CD4-positive, CD25-positive, alpha-beta regulatory T cell (primary cell): Measurements from ENCODE around the gene EME2. TPM values are rescaled to one million over a fixed set of nuclear protein-coding genes. Genes with fewer than 3 reads are reported as not detected.

Experiments used
- ATAC-seq, 2 donors: fragments of 150-1000 bp; cut with Tn5 transposase; one replicate each; pipeline ENCODE4 v1.10.0; 2021; ENCODE audit warnings: low read depth in 2 of 2, moderate number of reproducible peaks in 2 of 2, moderate library complexity in 1 of 2
- DNase-seq, 3 donors: peaks; one replicate each; pipeline versions ENCODE4 v3.0.0 to v3.0.0-alpha.2; 2012 to 2022; ENCODE audit warnings: mixed read lengths in 1 of 3
- H3K27ac ChIP-seq: one replicate; pipeline ENCODE4 v1.7.0; 2013; ENCODE audit warnings: mild to moderate bottlenecking, low read length; ENCODE audit not compliant: insufficient read depth, poor library complexity, severe bottlenecking
- H3K27me3 ChIP-seq: one replicate; pipeline ENCODE4 v1.7.0; 2013; ENCODE audit warnings: low read length; ENCODE audit not compliant: control insufficient read depth, insufficient read depth
- H3K36me3 ChIP-seq: one replicate; pipeline ENCODE4 v1.7.0; 2013; ENCODE audit warnings: mild to moderate bottlenecking, low read length, moderate library complexity; ENCODE audit not compliant: control insufficient read depth, insufficient read depth
- H3K4me1 ChIP-seq: 2 replicates; pipeline ENCODE4 v1.7.0; 2013; ENCODE audit warnings: mild to moderate bottlenecking, low read length; ENCODE audit not compliant: insufficient read depth, control insufficient read depth, poor library complexity, severe bottlenecking
- H3K4me3 ChIP-seq: one replicate; pipeline ENCODE4 v1.7.0; 2013; ENCODE audit warnings: low read depth, mild to moderate bottlenecking, low read length, moderate library complexity
- H3K9me3 ChIP-seq, 2 experiments: 1 replicate in 1 of 2; 2 replicates in 1 of 2; pipeline ENCODE4 v1.7.0; 2013; ENCODE audit warnings: low read length in 2 of 2, mild to moderate bottlenecking in 1 of 2, moderate library complexity in 1 of 2; ENCODE audit not compliant: control insufficient read depth in 2 of 2
- H3K27ac Mint-ChIP-seq, 3 donors: one replicate each; pipeline ENCODE4 v1.8.0; 2020 to 2022; ENCODE audit warnings: mild to moderate bottlenecking in 3 of 3, mixed read lengths in 3 of 3, moderate library complexity in 2 of 3
- H3K27me3 Mint-ChIP-seq: one replicate; pipeline ENCODE4 v1.8.0; 2022; ENCODE audit warnings: mild to moderate bottlenecking, mixed read lengths
- H3K36me3 Mint-ChIP-seq: one replicate; pipeline ENCODE4 v1.8.0; 2020; ENCODE audit warnings: mixed read lengths
- H3K4me1 Mint-ChIP-seq, 4 donors: one replicate each; pipeline ENCODE4 v1.8.0; 2020 to 2022; ENCODE audit warnings: mixed read lengths in 4 of 4, mild to moderate bottlenecking in 1 of 4
- H3K4me3 Mint-ChIP-seq, 4 donors: one replicate each; pipeline ENCODE4 v1.8.0; 2020 to 2022; ENCODE audit warnings: mild to moderate bottlenecking in 4 of 4, mixed read lengths in 4 of 4, moderate library complexity in 3 of 4
- H3K9me3 Mint-ChIP-seq, 7 donors: one replicate each; pipeline ENCODE4 v1.8.0; 2020 to 2022; ENCODE audit warnings: mixed read lengths in 7 of 7, mild to moderate bottlenecking in 3 of 7, moderate library complexity in 2 of 7
- polyA plus RNA-seq, 4 donors: library from polyadenylated mRNA; unstranded; fragments of 300-500 nt; fragmentation: Illumina TruSeq; gene quantifications; one replicate each; pipeline ENCODE4 v1.2.3, GENCODE V29; 2021
- total RNA-seq: library from RNA; stranded (reverse); gene quantifications from one replicate; pipeline ENCODE4 v1.2.3, GENCODE V29; 2022

Gene EME2
- total and polyA plus RNA-seq, 5 donors from 2014 or later, result 0.57 to 19.0 (median 0.69) TPM

DNA sequence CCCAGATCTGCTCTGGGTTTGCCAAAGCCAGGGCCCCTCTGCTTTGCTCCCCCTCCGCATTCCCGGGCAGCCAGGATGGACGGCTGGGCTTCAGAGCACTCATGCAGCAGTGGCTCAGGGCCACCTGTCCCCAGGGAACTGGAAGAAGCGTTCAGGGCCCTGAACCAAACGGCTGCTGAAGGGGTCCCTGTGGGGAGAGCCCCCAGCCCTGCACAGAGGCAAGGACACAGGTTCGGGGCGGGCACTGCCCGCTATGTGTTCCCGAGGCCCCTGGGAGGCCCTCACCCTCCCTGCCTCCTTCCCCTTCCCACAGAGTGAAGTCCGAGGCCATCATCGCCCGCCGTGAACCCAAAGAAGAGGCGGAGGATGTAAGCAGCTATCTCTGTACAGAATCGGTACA, 11.7 kb upstream of the EME2 start:
- Mint-ChIP-seq H3K9me3 (peaks cover 0 to 2% (median 0%) of the 10 kb centered on the region in 7 donors), H3K4me3 (no peak overlapping the region), H3K4me1 (peaks cover 0 to 6% (median 0%) of the 10 kb centered on the region in 4 donors), H3K27me3 (no peaks in the 10 kb centered on the region), H3K27ac (peak overlapping the region in 1 of 3 donors; percentile 33), H3K36me3 (peaks cover 6% of the 10 kb centered on the region)
- Histone ChIP-seq H3K4me1 (no peaks in the 10 kb centered on the region), H3K27ac (no peak overlapping the region), H3K4me3 (no peak overlapping the region), H3K36me3 (peaks cover 25% of the 10 kb centered on the region), H3K9me3 (no peaks in the 10 kb centered on the region), H3K27me3 (no peaks in the 10 kb centered on the region)
- DNase-seq (no peak), ATAC-seq (no peak)

DNA sequence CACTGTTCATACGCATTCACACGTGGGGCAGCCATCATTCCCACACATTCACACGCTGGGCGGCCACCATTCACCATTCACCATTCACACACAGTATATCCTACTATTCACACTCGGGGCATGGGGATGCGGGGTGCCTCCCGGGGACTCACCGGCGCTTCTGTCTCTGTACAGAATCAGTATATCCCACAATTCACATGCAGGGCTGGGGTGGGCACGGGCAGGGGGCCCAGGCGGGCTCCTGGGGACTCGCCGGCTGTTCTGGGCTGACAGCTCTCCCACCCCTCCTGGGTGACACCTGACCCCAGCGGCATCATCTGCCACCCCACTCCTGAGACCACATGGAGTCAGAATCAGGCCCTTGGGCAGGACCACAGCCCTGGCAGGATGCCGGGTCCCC, 10.9 kb upstream of the EME2 start:
- Histone ChIP-seq H3K4me3 (no peak overlapping the region), H3K4me1 (no peaks in the 10 kb centered on the region), H3K27me3 (no peaks in the 10 kb centered on the region), H3K36me3 (peaks cover 28% of the 10 kb centered on the region), H3K9me3 (no peaks in the 10 kb centered on the region), H3K27ac (no peak overlapping the region)
- Mint-ChIP-seq H3K27me3 (no peaks in the 10 kb centered on the region), H3K9me3 (peaks cover 0 to 2% (median 0%) of the 10 kb centered on the region in 7 donors), H3K36me3 (peaks cover 6% of the 10 kb centered on the region), H3K27ac (no peak overlapping the region), H3K4me1 (peaks cover 0 to 3% (median 0%) of the 10 kb centered on the region in 4 donors), H3K4me3 (no peak overlapping the region)
- no peak for ATAC-seq
- DNase-seq, result no peak

DNA sequence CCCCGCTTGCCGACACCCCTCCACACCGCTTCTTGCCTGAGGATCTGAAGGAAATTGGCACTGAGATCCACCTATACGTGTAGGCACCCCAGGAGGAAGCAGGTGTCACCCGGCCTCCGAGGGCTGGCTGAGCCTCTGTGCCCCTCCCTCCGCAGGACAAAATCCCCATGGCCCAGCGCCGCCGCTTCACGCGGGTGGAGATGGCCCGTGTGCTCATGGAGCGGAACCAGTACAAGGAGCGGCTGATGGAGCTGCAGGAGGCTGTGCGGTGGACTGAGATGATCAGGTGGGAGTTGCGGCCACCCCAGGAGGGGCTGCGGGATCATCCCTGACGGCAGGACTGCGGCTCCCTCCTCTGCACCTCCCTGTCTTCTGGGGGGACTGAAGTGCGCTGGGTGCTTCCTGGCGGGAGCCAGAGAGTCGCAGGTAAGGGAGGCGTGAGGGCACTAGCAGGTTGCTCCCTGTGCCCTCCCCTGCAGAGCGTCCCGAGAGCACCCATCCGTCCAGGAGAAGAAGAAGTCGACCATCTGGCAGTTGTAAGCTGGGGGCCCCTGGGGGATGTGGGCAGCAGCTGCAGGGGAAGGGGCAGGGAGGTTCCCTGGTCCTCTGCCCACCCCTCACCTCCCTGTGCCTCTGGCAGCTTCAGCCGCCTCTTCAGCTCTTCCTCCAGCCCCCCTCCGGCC, 10.3 kb upstream of the EME2 start:
- Histone ChIP-seq H3K27me3 (no peaks in the 10 kb centered on the region), H3K9me3 (no peaks in the 10 kb centered on the region), H3K36me3 (peaks cover 28% of the 10 kb centered on the region), H3K4me3 (no peak overlapping the region), H3K27ac (no peak overlapping the region), H3K4me1 (no peaks in the 10 kb centered on the region)
- H3K27me3 Mint-ChIP-seq, result no peaks in the 10 kb centered on the region
- H3K4me1 Mint-ChIP-seq, result no peaks in the 10 kb centered on the region
- H3K36me3 Mint-ChIP-seq, result peaks cover 6% of the 10 kb centered on the region
- H3K27ac Mint-ChIP-seq, result no peak overlapping the region
- ATAC-seq (no peak), DNase-seq (no peak)
- H3K9me3 Mint-ChIP-seq, result peaks cover 0 to 2% (median 0%) of the 10 kb centered on the region in 7 donors
- H3K4me3 Mint-ChIP-seq, result no peak overlapping the region

DNA sequence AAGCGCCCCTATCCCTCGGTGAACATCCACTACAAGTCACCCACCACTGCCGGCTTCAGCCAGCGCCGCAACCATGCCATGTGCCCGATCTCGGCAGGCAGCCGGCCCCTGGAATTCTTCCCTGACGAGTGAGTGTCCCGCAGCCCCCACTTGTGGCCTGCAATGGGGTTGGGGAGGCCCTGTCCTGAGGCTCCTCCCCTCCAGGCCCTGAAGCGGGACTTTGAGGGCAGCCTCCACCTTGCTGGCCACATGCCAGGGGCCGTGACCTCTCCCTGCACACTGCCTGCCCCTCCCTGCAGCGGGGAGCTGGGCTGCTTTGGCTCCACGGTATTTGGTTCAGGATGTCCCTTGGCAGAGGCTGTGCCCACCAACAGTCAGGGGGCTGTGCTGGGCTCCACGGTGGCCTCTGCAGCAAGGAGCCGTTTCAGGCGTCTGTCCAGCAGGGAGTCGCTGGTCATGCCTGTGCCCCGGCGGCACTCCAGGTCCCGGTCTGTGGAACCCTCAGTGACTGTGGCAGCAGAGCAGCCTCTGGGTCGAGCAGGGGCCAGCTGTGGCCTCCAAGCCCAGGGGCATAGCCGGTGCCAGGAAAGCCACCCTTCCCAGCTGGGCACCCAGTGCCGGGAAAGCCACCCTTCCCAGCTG, 9.6 kb upstream of the EME2 start:
- Histone ChIP-seq H3K4me1 (no peaks in the 10 kb centered on the region), H3K4me3 (no peak overlapping the region), H3K27me3 (no peaks in the 10 kb centered on the region), H3K27ac (no peak overlapping the region), H3K36me3 (peaks cover 28% of the 10 kb centered on the region), H3K9me3 (no peaks in the 10 kb centered on the region)
- Mint-ChIP-seq H3K36me3 (peaks cover 8% of the 10 kb centered on the region), H3K4me3 (no peak overlapping the region), H3K27ac (no peak overlapping the region), H3K9me3 (peaks cover 0 to 2% (median 0%) of the 10 kb centered on the region in 7 donors), H3K4me1 (no peaks in the 10 kb centered on the region), H3K27me3 (no peaks in the 10 kb centered on the region)
- no peak for DNase-seq
- ATAC-seq, result no peak

DNA sequence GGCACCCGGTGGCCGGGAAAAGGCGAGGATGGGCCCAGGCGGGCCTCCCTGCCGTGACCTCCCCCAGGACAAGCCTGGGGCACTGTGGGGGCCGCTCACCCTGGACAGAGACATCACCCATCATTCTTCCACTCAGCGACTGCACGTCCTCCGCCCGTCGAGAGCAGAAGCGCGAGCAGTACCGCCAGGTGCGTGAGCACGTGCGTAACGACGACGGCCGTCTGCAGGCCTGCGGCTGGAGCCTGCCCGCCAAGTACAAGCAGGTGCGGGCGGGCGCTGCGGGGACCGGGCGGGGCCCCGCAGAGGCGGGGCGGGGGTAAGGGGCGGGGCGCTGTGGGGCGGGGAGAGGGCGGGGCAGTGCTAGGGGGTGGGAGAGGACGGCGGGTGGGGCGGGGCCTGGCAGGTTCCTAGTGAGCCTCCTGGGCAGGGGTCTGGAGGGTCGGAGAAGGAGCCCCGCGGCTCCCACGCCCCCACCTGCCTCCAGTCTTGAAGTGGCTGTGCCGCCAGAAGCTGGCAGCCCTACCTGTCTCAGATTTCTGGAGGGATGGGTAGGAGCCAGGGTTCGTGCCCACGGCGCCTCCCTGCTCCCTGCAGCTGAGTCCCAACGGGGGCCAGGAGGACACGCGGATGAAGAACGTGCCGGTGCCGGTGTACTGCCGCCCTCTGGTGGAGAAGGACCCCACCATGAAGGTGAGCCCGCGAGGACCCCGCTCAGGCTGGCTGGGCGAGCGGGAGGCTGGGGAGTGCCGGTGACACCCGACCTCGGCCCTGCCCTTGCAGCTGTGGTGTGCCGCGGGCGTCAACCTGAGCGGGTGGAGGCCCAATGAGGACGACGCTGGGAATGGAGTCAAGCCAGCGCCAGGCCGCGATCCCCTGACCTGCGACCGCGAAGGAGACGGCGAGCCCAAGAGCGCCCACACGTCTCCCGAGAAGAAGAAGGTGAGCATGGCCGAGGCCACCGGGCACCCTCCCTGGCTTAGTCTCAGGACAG, 8.8 kb upstream of the EME2 start:
- Mint-ChIP-seq H3K27ac (no peak overlapping the region), H3K4me1 (no peaks in the 10 kb centered on the region), H3K27me3 (no peaks in the 10 kb centered on the region), H3K36me3 (peaks cover 10% of the 10 kb centered on the region), H3K4me3 (no peak overlapping the region), H3K9me3 (peaks cover 0 to under 1% (median 0%) of the 10 kb centered on the region in 7 donors)
- no peak for DNase-seq
- H3K4me1 ChIP-seq, result no peaks in the 10 kb centered on the region
- H3K4me3 ChIP-seq, result no peak overlapping the region
- H3K36me3 ChIP-seq, result peaks cover 28% of the 10 kb centered on the region
- no peak overlapping the region for H3K27ac ChIP-seq
- no peak for ATAC-seq
- no peaks in the 10 kb centered on the region for H3K9me3 ChIP-seq
- H3K27me3 ChIP-seq, result no peaks in the 10 kb centered on the region

DNA sequence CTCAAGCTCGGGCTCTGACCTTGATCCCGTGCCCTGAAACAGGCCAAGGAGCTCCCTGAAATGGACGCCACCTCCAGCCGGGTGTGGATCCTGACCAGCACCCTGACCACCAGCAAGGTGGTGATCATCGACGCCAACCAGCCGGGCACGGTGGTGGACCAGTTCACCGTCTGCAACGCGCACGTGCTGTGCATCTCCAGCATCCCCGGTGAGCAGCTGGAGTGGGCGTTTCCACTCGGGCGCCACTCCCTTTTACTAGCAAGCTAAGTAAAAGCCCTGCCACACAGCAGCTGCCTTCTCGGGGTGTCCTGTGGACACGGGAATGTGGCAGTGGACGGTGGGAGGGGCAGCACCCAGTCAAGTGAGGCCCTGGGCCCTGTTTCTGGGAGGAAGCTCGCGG, 7.6 kb upstream of the EME2 start:
- no peak for DNase-seq
- peaks cover 10% of the 10 kb centered on the region for H3K36me3 Mint-ChIP-seq
- H3K4me1 ChIP-seq, result peaks cover 5% of the 10 kb centered on the region
- no peaks in the 10 kb centered on the region for H3K27me3 Mint-ChIP-seq
- no peak overlapping the region for H3K4me3 ChIP-seq
- no peak overlapping the region for H3K4me3 Mint-ChIP-seq
- H3K4me1 Mint-ChIP-seq, result no peaks in the 10 kb centered on the region
- no peak overlapping the region for H3K27ac ChIP-seq
- H3K27ac Mint-ChIP-seq, result no peak overlapping the region
- no peak for ATAC-seq
- H3K9me3 Mint-ChIP-seq, result no peaks in the 10 kb centered on the region
- H3K27me3 ChIP-seq, result no peaks in the 10 kb centered on the region
- H3K9me3 ChIP-seq, result no peaks in the 10 kb centered on the region
- H3K36me3 ChIP-seq, result peaks cover 28% of the 10 kb centered on the region

DNA sequence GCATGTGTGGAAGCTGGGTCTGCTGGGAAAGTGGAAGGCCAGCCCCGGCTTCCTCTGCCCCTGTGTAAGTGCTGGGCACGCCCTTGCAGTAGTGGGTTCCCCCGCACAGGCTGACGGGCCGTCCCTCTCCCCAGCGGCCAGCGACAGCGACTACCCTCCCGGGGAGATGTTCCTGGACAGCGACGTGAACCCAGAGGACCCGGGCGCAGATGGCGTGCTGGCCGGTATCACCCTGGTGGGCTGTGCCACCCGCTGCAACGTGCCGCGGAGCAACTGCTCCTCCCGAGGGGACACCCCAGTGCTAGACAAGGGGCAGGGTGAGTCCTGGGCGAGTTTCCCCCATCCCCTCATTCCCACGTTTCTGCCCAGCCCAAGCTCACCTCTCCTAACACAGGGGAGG, 6.8 kb upstream of the EME2 start:
- H3K4me3 Mint-ChIP-seq, result no peak overlapping the region
- Histone ChIP-seq H3K27me3 (no peaks in the 10 kb centered on the region), H3K27ac (no peak overlapping the region), H3K36me3 (peaks cover 22% of the 10 kb centered on the region), H3K4me1 (peaks cover 13% of the 10 kb centered on the region), H3K9me3 (no peaks in the 10 kb centered on the region), H3K4me3 (no peak overlapping the region)
- peaks cover 0 to 3% (median 0%) of the 10 kb centered on the region in 4 donors for H3K4me1 Mint-ChIP-seq
- H3K27ac Mint-ChIP-seq, result no peak overlapping the region
- no peak for ATAC-seq
- no peaks in the 10 kb centered on the region for H3K9me3 Mint-ChIP-seq
- DNase-seq, result no peak
- H3K27me3 Mint-ChIP-seq, result no peaks in the 10 kb centered on the region
- H3K36me3 Mint-ChIP-seq, result peaks cover 10% of the 10 kb centered on the region
